Measurements from ENCODE around the gene FAF2. TPM values are rescaled to one million over a fixed set of nuclear protein-coding genes. Genes with fewer than 3 reads are reported as not detected.
A peak's percentile ranks its signal among the peaks of the same experiment; 100 is the strongest.

FAF2 gene
- polyA plus RNA-seq, 4 donors = 6.8 to 48.9 (median 15.4) TPM

DNA sequence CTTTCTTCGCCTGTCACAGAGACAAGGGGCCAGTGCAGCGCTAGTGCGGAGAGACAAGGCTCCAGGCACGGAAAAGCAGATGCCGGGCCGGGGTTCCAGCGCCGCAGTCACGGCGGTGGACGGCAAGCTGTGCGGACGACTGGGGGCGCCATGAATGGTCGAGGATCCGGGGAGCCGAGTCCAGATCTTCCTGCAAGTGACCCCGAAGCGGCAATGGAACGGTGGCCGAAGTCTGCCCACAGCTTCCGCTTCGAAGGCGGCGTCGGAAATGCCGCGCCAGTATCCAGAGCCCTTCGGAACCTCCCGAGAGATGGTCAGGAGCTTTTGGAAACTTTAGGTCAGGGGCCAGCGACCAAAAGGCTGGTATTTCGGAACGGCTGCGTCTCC lies 601 bp upstream of the FAF2 start:
- peak overlapping the region; percentile 95 to 97 (median 97) for H3K27ac ChIP-seq (ENCODE audit: low read depth in 1 of 3, low read length in 2 of 3)
- no peak for DNase-seq
- FAIRE-seq = no peak
- no peaks in the 10 kb centered on the region for H3K9me3 ChIP-seq (ENCODE audit: control insufficient read depth in 2 of 2, insufficient read depth in 1 of 2, low read depth in 1 of 2, low read length in 1 of 2)
- peaks cover 0 to 7% (median 1%) of the 10 kb centered on the region in 3 donors for H3K36me3 ChIP-seq (ENCODE audit: control insufficient read depth in 3 of 3, insufficient read depth in 2 of 3, low read depth in 1 of 3, low read length in 3 of 3)
- peaks cover 2 to 6% (median 3%) of the 10 kb centered on the region in 3 donors for H3K4me1 ChIP-seq (ENCODE audit: control insufficient read depth in 3 of 3, insufficient read depth in 2 of 3, low read depth in 1 of 3, low read length in 2 of 3)
- H3K27me3 ChIP-seq (ENCODE audit: control insufficient read depth in 3 of 3, insufficient read depth in 3 of 3, low read length in 3 of 3) = no peaks in the 10 kb centered on the region
- peak overlapping the region; percentile 70 to 87 (median 79) for H3K4me3 ChIP-seq (ENCODE audit: low read depth in 1 of 3, low read length in 3 of 3)
- 0 to 1% (median 0%) methylated on average over 33 to 34 of the region's 34 CpGs for WGBS, 3 donors

- Histone ChIP-seq H3K27me3 (ENCODE audit: control insufficient read depth in 3 of 3, insufficient read depth in 3 of 3, low read length in 3 of 3) (no peaks in the 10 kb centered on the region), H3K4me1 (ENCODE audit: control insufficient read depth in 3 of 3, insufficient read depth in 2 of 3, low read depth in 1 of 3, low read length in 2 of 3) (peaks cover 2 to 6% (median 3%) of the 10 kb centered on the region in 3 donors), H3K4me3 (ENCODE audit: low read depth in 1 of 3, low read length in 3 of 3) (no peak overlapping the region), H3K9me3 (ENCODE audit: control insufficient read depth in 2 of 2, insufficient read depth in 1 of 2, low read depth in 1 of 2, low read length in 1 of 2) (no peaks in the 10 kb centered on the region), H3K27ac (ENCODE audit: low read depth in 1 of 3, low read length in 2 of 3) (no peak overlapping the region), H3K36me3 (ENCODE audit: control insufficient read depth in 3 of 3, insufficient read depth in 2 of 3, low read depth in 1 of 3, low read length in 3 of 3) (peaks cover 1 to 16% (median 2%) of the 10 kb centered on the region in 3 donors)
- FAIRE-seq = no peak
- WGBS, 3 donors = 66 to 91% (median 85%) methylated on average over 1 of the region's 1 CpG
- no peak for DNase-seq
Measured at GRCh38 chr5:176450077-176450476, 1.9 kb downstream of the FAF2 start.

DNA sequence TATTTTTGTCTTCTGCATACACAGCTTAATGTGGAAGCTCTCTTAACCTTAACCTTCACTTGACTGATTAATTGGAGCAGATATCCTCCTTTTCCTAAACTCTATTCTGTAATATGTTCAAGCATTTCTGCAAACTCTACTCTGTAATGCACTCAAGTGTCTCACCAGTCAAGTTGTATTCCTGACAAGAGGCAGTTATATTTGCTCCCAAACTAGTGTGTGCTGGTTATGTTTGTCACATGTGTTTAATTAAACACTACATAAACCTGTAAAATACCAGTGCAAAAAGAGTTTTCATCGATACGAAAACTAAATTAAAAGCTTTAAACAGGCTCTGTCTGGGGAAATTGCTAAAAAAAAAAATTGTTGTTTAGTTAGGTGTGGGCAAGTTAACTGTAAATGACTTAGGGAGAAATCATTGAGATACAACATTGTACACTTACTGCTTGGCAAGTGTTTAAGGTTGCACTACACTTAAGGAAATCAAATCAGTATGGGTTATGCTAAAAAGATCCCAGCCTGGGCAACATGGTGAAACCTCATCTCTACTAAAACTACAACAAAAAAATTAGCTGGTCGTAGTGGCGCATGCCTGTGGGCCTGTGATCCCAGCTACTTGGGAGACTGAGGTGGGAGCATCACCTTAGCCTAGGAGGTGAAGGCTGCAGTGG lies 6.7 kb downstream of the FAF2 start:
- Histone ChIP-seq H3K4me3 (ENCODE audit: low read depth in 1 of 3, low read length in 3 of 3) (no peak overlapping the region), H3K9me3 (ENCODE audit: control insufficient read depth in 2 of 2, insufficient read depth in 1 of 2, low read depth in 1 of 2, low read length in 1 of 2) (no peaks in the 10 kb centered on the region), H3K36me3 (ENCODE audit: control insufficient read depth in 3 of 3, insufficient read depth in 2 of 3, low read depth in 1 of 3, low read length in 3 of 3) (peaks cover 1 to 25% (median 5%) of the 10 kb centered on the region in 3 donors), H3K4me1 (ENCODE audit: control insufficient read depth in 3 of 3, insufficient read depth in 2 of 3, low read depth in 1 of 3, low read length in 2 of 3) (peaks cover 0 to under 1% (median 0%) of the 10 kb centered on the region in 3 donors), H3K27me3 (ENCODE audit: control insufficient read depth in 3 of 3, insufficient read depth in 3 of 3, low read length in 3 of 3) (no peaks in the 10 kb centered on the region), H3K27ac (ENCODE audit: low read depth in 1 of 3, low read length in 2 of 3) (no peak overlapping the region)
- 94 to 96% (median 95%) methylated on average over 4 of the region's 4 CpGs for WGBS, 3 donors
- DNase-seq = no peak
- FAIRE-seq = no peak

GRCh38 chr5:176458904-176459561 lies 10.8 kb downstream of the FAF2 start:
- H3K36me3 ChIP-seq (ENCODE audit: control insufficient read depth in 3 of 3, insufficient read depth in 2 of 3, low read depth in 1 of 3, low read length in 3 of 3) = peaks cover 0 to 15% (median 3%) of the 10 kb centered on the region in 3 donors
- no peaks in the 10 kb centered on the region for H3K4me1 ChIP-seq (ENCODE audit: control insufficient read depth in 3 of 3, insufficient read depth in 2 of 3, low read depth in 1 of 3, low read length in 2 of 3)
- no peaks in the 10 kb centered on the region for H3K9me3 ChIP-seq (ENCODE audit: control insufficient read depth in 2 of 2, insufficient read depth in 1 of 2, low read depth in 1 of 2, low read length in 1 of 2)
- FAIRE-seq (no peak), DNase-seq (no peak)
- WGBS, 3 donors = 97 to 99% (median 99%) methylated on average over 3 of the region's 3 CpGs
- no peak overlapping the region for H3K4me3 ChIP-seq (ENCODE audit: low read depth in 1 of 3, low read length in 3 of 3)
- H3K27me3 ChIP-seq (ENCODE audit: control insufficient read depth in 3 of 3, insufficient read depth in 3 of 3, low read length in 3 of 3) = no peaks in the 10 kb centered on the region
- H3K27ac ChIP-seq (ENCODE audit: low read depth in 1 of 3, low read length in 2 of 3) = no peak overlapping the region

DNA sequence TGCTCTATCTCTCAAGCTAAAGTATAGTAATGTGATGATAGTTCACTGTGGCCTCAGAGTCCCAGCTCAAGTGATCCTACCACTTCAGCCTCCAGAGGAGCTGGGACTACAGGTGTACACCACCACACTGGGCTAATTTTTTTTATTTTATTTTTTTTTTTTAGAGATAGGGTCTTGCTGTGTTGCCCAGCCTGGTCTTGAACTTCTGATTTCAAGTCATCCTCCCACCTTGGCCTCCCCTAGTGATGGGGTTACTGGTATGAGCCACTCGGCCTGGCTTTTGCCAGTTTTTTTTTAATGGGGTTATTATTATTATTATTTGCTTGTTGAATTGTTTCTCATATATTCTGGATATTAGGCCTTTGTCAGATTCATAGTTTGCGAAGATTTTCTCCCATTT lies 13.2 kb downstream of the FAF2 start:
- Histone ChIP-seq H3K36me3 (ENCODE audit: control insufficient read depth in 3 of 3, insufficient read depth in 2 of 3, low read depth in 1 of 3, low read length in 3 of 3) (peaks cover 0 to 7% (median 2%) of the 10 kb centered on the region in 3 donors), H3K9me3 (ENCODE audit: control insufficient read depth in 2 of 2, insufficient read depth in 1 of 2, low read depth in 1 of 2, low read length in 1 of 2) (no peaks in the 10 kb centered on the region), H3K27ac (ENCODE audit: low read depth in 1 of 3, low read length in 2 of 3) (no peak overlapping the region), H3K4me3 (ENCODE audit: low read depth in 1 of 3, low read length in 3 of 3) (no peak overlapping the region), H3K27me3 (ENCODE audit: control insufficient read depth in 3 of 3, insufficient read depth in 3 of 3, low read length in 3 of 3) (no peaks in the 10 kb centered on the region), H3K4me1 (ENCODE audit: control insufficient read depth in 3 of 3, insufficient read depth in 2 of 3, low read depth in 1 of 3, low read length in 2 of 3) (peaks cover 0 to 10% (median 0%) of the 10 kb centered on the region in 3 donors)
- WGBS, 3 donors = 93 to 96% (median 94%) methylated on average over 2 of the region's 2 CpGs
- FAIRE-seq = no peak
- no peak for DNase-seq

DNA sequence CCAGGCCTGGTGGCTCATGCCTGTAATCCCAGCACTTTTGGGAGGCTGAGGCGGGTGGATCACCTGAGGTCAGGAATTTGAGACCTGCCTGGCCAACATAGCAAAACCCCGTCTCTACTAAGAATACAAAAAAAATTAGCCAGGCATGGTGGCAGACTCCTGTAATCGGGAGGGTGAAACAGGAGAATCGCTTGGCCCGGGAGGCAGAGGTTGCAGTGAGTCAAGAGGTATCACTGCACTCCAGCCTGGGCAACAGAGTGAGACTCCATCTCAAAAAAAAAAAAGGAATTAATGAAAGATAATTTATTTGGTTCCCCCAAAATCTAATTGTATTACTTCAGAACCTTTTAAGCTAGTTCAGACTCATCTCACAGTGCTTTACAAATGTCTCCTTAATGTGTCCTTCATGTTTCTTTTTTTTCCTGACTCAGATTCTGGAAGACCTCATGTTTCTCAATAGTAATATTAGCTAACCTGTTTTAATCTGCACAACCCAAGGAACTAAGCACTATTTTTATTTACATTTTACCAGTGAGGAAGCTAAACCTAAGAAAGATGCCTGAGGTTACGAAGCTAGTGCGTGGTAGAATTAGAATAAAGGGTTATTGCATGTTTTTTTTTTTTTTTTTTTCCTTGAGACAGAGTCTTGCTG lies 15.1 kb downstream of the FAF2 start:
- Histone ChIP-seq H3K9me3 (ENCODE audit: control insufficient read depth in 2 of 2, insufficient read depth in 1 of 2, low read depth in 1 of 2, low read length in 1 of 2) (no peaks in the 10 kb centered on the region), H3K4me3 (ENCODE audit: low read depth in 1 of 3, low read length in 3 of 3) (no peak overlapping the region), H3K4me1 (ENCODE audit: control insufficient read depth in 3 of 3, insufficient read depth in 2 of 3, low read depth in 1 of 3, low read length in 2 of 3) (peaks cover 0 to 21% (median 5%) of the 10 kb centered on the region in 3 donors), H3K27me3 (ENCODE audit: control insufficient read depth in 3 of 3, insufficient read depth in 3 of 3, low read length in 3 of 3) (no peaks in the 10 kb centered on the region), H3K27ac (ENCODE audit: low read depth in 1 of 3, low read length in 2 of 3) (no peak overlapping the region), H3K36me3 (ENCODE audit: control insufficient read depth in 3 of 3, insufficient read depth in 2 of 3, low read depth in 1 of 3, low read length in 3 of 3) (peaks cover 0 to 2% (median 0%) of the 10 kb centered on the region in 3 donors)
- no peak for FAIRE-seq
- 94 to 98% (median 97%) methylated on average over 7 of the region's 7 CpGs for WGBS, 3 donors
- no peak for DNase-seq

GRCh38 chr5:176466245-176466871 lies 18.2 kb downstream of the FAF2 start:
- DNase-seq = peak in 1 of 2 donors; percentile 46
- H3K9me3 ChIP-seq (ENCODE audit: control insufficient read depth in 2 of 2, insufficient read depth in 1 of 2, low read depth in 1 of 2, low read length in 1 of 2) = no peaks in the 10 kb centered on the region
- no peak overlapping the region for H3K4me3 ChIP-seq (ENCODE audit: low read depth in 1 of 3, low read length in 3 of 3)
- no peaks in the 10 kb centered on the region for H3K27me3 ChIP-seq (ENCODE audit: control insufficient read depth in 3 of 3, insufficient read depth in 3 of 3, low read length in 3 of 3)
- peaks cover 0 to 9% (median 0%) of the 10 kb centered on the region in 3 donors for H3K36me3 ChIP-seq (ENCODE audit: control insufficient read depth in 3 of 3, insufficient read depth in 2 of 3, low read depth in 1 of 3, low read length in 3 of 3)
- H3K27ac ChIP-seq (ENCODE audit: low read depth in 1 of 3, low read length in 2 of 3) = peak overlapping the region in 1 of 3 donors; percentile 44
- 38 to 52% (median 47%) methylated on average over 6 of the region's 6 CpGs for WGBS, 3 donors
- peaks cover 0 to 21% (median 5%) of the 10 kb centered on the region in 3 donors for H3K4me1 ChIP-seq (ENCODE audit: control insufficient read depth in 3 of 3, insufficient read depth in 2 of 3, low read depth in 1 of 3, low read length in 2 of 3)
- no peak for FAIRE-seq

DNA sequence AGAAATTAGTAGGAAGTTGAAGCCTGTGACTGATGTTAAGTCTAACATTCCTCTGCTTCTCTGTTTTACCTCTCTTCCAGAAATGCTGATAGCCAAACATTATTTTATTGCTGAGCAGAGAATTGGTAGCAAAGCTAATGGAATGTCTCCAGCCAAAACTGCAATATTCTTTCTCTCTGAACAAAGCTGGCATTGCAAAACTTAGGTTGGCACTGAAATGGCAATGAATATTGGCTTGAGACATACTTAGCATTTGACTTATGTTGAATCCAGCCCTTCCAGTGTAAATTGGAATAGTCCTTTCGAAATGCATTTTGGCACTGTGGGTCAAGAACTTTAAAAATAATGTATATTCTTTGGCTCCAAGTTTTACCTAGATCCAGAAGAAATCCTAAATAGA lies 21.1 kb downstream of the FAF2 start:
- Histone ChIP-seq H3K4me1 (ENCODE audit: control insufficient read depth in 3 of 3, insufficient read depth in 2 of 3, low read depth in 1 of 3, low read length in 2 of 3) (peaks cover 0 to 21% (median 5%) of the 10 kb centered on the region in 3 donors), H3K27me3 (ENCODE audit: control insufficient read depth in 3 of 3, insufficient read depth in 3 of 3, low read length in 3 of 3) (no peaks in the 10 kb centered on the region), H3K4me3 (ENCODE audit: low read depth in 1 of 3, low read length in 3 of 3) (no peak overlapping the region), H3K9me3 (ENCODE audit: control insufficient read depth in 2 of 2, insufficient read depth in 1 of 2, low read depth in 1 of 2, low read length in 1 of 2) (peaks cover 0 to 2% of the 10 kb centered on the region in 2 donors), H3K36me3 (ENCODE audit: control insufficient read depth in 3 of 3, insufficient read depth in 2 of 3, low read depth in 1 of 3, low read length in 3 of 3) (peaks cover 0 to 15% (median 0%) of the 10 kb centered on the region in 3 donors), H3K27ac (ENCODE audit: low read depth in 1 of 3, low read length in 2 of 3) (no peak overlapping the region)
- no peak for DNase-seq
- no peak for FAIRE-seq
- 94 to 100% (median 100%) methylated on average over 1 of the region's 1 CpG for WGBS, 3 donors

Data from small intestine (tissue), 7 donors.